Vagina (tissue), 2 donors: ENCODE measurements around the gene CREB5. TPM values are rescaled to one million over a fixed set of nuclear protein-coding genes. Genes with fewer than 3 reads are reported as not detected.

Experiments
- DNase-seq, 2 donors: peaks; one replicate each; pipeline ENCODE4 v3.0.0-alpha.2; 2017; ENCODE audit errors: extremely low spot score in 2 of 2
- H3K27ac ChIP-seq: fragments of 200-600 bp; sonication (generic); one replicate; pipeline ENCODE4 v1.5.1; 2019
- H3K27me3 ChIP-seq: fragments of 200-600 bp; sonication (generic); one replicate; pipeline ENCODE4 v1.5.1; 2019
- H3K36me3 ChIP-seq, 2 donors: fragments of 200-600 bp; sonication (generic); one replicate each; pipeline ENCODE4 v1.5.1; 2017 to 2019
- H3K4me1 ChIP-seq: fragments of 200-600 bp; sonication (generic); one replicate; pipeline ENCODE4 v1.5.1; 2019
- H3K4me3 ChIP-seq, 2 donors: fragments of 200-600 bp; sonication (generic); 1 replicate in 1 of 2; 2 replicates in 1 of 2; pipeline ENCODE4 v1.5.1; 2016 to 2019
- H3K9me3 ChIP-seq: fragments of 200-600 bp; sonication (generic); one replicate; pipeline ENCODE4 v1.5.1; 2019
- POLR2A ChIP-seq, 2 donors: fragments of 450-650 bp; IDR thresholded peaks; one replicate each; pipeline ENCODE4 v1.6.1; 2017; ENCODE audit warnings: antibody characterized with exemption in 2 of 2, mild to moderate bottlenecking in 2 of 2, moderate library complexity in 2 of 2
- POLR2AphosphoS5 ChIP-seq, 2 donors: sonication (generic); formaldehyde crosslinking; IDR thresholded peaks; one replicate each; pipeline ENCODE4 v1.9.0; 2017; ENCODE audit warnings: antibody characterized with exemption in 2 of 2, mild to moderate bottlenecking in 2 of 2, low read depth in 1 of 2; ENCODE audit not compliant: insufficient read depth in 1 of 2
- intact Hi-C: fragments of 100-400 bp; cut with DNase I; formaldehyde crosslinking; loops from one replicate; pipeline ENCODE4 v1.15.1; 2023
- total RNA-seq: library from RNA; depleted of rRNA; stranded (reverse); fragments of >200 nt; gene quantifications from one replicate; pipeline ENCODE4 v1.2.3, GENCODE V29; 2016
- TF ChIP-seq, protein P1 (sequence below), 3 experiments: fragments of 450-650 bp in 2 of 3; fragments of 200-600 bp in 1 of 3; sonication (generic) in 1 of 3; IDR thresholded peaks; one replicate each; pipeline ENCODE4 v1.5.1; 2017 to 2019; ENCODE audit warnings: antibody characterized with exemption in 3 of 3, mild to moderate bottlenecking in 2 of 3, moderate library complexity in 2 of 3

CREB5 gene
- total RNA-seq, 1 donor from 2014 or later, result 23.1 TPM

DNA sequence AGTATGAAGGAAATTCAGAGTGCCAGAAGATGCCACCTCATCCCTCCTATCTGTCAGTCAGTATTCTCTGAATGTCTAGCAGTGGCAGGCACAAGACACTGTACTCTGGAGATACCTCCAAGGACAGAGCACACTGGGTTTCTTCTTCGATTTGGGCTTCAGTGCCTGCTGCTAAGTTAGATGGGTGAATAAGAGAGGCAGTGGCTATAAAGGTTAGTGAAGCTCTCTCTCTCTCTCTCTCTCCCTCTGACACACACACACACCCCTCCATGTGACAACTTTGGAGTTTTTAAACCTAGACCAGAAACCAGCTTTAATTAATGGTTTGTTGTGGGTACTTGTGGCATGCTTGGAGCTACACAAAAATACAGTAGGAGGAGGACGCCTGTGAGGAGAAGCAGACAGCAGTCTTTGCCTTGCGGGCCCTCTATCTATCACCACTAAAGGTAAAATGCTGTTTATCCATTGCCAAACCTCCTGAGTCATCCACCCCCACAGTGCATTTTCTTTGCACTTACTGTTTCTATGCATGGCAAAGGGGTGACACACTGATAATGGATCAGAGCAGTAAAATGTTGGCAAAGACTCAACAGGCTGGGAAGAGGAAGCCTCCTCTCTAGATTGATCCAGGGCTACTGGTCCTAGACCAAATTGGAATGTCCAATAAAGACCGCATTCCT lies 443.4 kb downstream of the CREB5 start:
- Histone ChIP-seq H3K9me3 (no peaks in the 10 kb centered on the region), H3K4me3 (no peak overlapping the region), H3K4me1 (peaks cover 8% of the 10 kb centered on the region), H3K27ac (no peak overlapping the region), H3K36me3 (no peaks in the 10 kb centered on the region), H3K27me3 (no peaks in the 10 kb centered on the region)
- intact Hi-C loops, result no loop called here
- TF ChIP-seq POLR2A (IDR thresholded peaks at IDR 0.05) (no peak), POLR2AphosphoS5 (IDR thresholded peaks at IDR 0.05; ENCODE audit: insufficient read depth in 1 of 2, low read depth in 1 of 2) (no peak)
- TF ChIP-seq, protein P1, sequence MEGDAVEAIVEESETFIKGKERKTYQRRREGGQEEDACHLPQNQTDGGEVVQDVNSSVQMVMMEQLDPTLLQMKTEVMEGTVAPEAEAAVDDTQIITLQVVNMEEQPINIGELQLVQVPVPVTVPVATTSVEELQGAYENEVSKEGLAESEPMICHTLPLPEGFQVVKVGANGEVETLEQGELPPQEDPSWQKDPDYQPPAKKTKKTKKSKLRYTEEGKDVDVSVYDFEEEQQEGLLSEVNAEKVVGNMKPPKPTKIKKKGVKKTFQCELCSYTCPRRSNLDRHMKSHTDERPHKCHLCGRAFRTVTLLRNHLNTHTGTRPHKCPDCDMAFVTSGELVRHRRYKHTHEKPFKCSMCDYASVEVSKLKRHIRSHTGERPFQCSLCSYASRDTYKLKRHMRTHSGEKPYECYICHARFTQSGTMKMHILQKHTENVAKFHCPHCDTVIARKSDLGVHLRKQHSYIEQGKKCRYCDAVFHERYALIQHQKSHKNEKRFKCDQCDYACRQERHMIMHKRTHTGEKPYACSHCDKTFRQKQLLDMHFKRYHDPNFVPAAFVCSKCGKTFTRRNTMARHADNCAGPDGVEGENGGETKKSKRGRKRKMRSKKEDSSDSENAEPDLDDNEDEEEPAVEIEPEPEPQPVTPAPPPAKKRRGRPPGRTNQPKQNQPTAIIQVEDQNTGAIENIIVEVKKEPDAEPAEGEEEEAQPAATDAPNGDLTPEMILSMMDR (IDR thresholded peaks at IDR 0.05), result no peak
- DNase-seq, result no peak

DNA sequence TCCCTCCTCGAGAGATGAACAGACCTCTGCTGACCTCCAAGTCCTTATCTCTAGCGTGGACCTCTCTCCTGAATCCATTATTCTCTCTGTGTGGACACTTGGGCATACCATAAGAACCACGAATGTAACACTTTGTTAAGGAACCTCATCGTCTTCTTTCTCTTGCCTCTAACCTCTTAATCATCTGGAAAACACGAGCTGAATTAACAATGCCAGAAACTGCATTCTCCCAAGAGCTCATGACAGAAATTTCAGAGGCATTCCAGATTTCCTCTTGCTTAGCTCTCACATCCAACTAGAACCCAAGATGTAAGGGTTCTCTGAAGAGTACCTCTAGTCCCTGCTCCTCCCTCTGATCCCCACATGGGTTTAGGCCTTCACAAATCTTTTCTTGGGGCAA lies 444.3 kb downstream of the CREB5 start:
- no peak for TF ChIP-seq POLR2A (IDR thresholded peaks at IDR 0.05)
- no peak for TF ChIP-seq POLR2AphosphoS5 (IDR thresholded peaks at IDR 0.05; ENCODE audit: insufficient read depth in 1 of 2, low read depth in 1 of 2)
- TF ChIP-seq, protein P1 (IDR thresholded peaks at IDR 0.05), result no peak
- Histone ChIP-seq H3K27me3 (no peaks in the 10 kb centered on the region), H3K4me1 (peaks cover 8% of the 10 kb centered on the region), H3K9me3 (no peaks in the 10 kb centered on the region), H3K36me3 (no peaks in the 10 kb centered on the region), H3K4me3 (no peak overlapping the region), H3K27ac (no peak overlapping the region)
- intact Hi-C loops, result no loop called here
- no peak for DNase-seq

DNA sequence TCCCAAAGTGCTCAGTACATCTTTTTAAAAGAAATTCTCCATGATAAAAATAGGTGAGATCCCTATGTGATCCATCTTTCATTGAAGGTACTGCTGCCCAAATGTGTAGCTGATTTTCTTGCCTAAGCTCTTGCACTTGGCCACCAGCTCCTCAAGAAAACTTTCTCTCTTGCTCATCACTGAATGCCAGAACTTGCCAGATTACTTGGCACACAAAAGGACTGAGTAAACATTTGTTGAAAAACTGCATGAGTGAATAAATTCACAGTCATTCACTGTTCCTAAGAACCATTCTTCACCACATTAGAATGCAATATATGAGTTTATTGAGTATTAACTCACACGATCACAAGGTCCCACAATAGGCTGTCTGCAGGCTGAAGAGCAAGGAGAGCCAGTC lies 445.9 kb downstream of the CREB5 start:
- TF ChIP-seq, protein P1 (IDR thresholded peaks at IDR 0.05), result no peak
- no peak for TF ChIP-seq POLR2AphosphoS5 (IDR thresholded peaks at IDR 0.05; ENCODE audit: insufficient read depth in 1 of 2, low read depth in 1 of 2)
- TF ChIP-seq POLR2A (IDR thresholded peaks at IDR 0.05), result no peak
- Histone ChIP-seq H3K9me3 (no peaks in the 10 kb centered on the region), H3K4me3 (no peak overlapping the region), H3K27me3 (no peaks in the 10 kb centered on the region), H3K4me1 (peaks cover 8% of the 10 kb centered on the region), H3K36me3 (no peaks in the 10 kb centered on the region), H3K27ac (no peak overlapping the region)
- no peak for DNase-seq
- intact Hi-C loops, result no loop called here

DNA sequence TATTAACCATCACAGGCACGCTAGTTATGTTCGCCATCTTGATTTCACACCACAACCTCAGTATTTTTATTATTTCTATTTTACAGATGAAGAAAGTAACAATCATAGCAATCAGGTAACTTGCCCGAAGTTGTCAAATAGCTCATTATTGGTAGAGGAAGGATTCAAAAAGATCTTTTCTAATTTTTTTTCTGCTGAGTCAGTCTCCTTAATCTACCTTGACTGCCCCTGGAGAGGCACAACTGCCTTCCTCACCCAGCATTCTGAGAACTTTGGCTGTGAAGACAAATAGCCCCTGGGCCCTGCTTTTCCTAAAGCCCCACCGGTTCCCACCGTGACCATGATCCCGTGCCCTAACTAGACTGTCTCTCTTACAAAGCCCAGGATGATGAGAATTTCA lies 446.6 kb downstream of the CREB5 start:
- Histone ChIP-seq H3K4me1 (peaks cover 2% of the 10 kb centered on the region), H3K36me3 (no peaks in the 10 kb centered on the region), H3K27me3 (no peaks in the 10 kb centered on the region), H3K27ac (no peak overlapping the region), H3K4me3 (no peak overlapping the region), H3K9me3 (no peaks in the 10 kb centered on the region)
- intact Hi-C loops, result no loop called here
- no peak for DNase-seq
- TF ChIP-seq POLR2A (IDR thresholded peaks at IDR 0.05) (no peak), POLR2AphosphoS5 (IDR thresholded peaks at IDR 0.05; ENCODE audit: insufficient read depth in 1 of 2, low read depth in 1 of 2) (no peak)
- TF ChIP-seq, protein P1 (IDR thresholded peaks at IDR 0.05), result no peak

DNA sequence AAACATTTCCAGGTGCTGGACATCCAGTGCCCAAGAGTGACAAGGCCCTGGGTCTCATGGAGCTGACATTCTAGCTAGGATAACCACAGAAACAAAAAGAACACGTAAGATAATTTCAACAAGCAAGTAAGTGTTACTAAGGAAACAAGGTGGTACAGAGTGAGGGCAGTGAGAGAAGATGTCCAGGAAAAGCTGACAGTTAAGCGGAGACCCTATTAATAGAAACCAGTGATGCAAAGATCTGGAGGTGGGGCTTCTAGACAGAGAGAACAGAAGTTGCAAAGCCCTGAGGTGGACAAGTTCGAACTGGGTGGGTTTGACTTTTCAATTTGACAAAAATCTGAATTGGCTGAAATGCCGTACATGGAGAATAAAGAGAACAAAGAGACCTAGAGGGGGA lies 449.5 kb downstream of the CREB5 start:
- Histone ChIP-seq H3K36me3 (no peaks in the 10 kb centered on the region), H3K4me3 (no peak overlapping the region), H3K4me1 (no peaks in the 10 kb centered on the region), H3K27me3 (no peaks in the 10 kb centered on the region), H3K9me3 (no peaks in the 10 kb centered on the region), H3K27ac (no peak overlapping the region)
- DNase-seq, result no peak
- no peak for TF ChIP-seq POLR2A (IDR thresholded peaks at IDR 0.05)
- TF ChIP-seq POLR2AphosphoS5 (IDR thresholded peaks at IDR 0.05; ENCODE audit: insufficient read depth in 1 of 2, low read depth in 1 of 2), result no peak
- TF ChIP-seq, protein P1 (IDR thresholded peaks at IDR 0.05), result no peak
- intact Hi-C loops, result no loop called here
